ENCODE results near the gene ECHDC3. TPM values are rescaled to one million over a fixed set of nuclear protein-coding genes. Genes with fewer than 3 reads are reported as not detected.

ECHDC3 gene
- total and polyA plus RNA-seq, 2 of the 8 experiments (the other 6 are each of a cell fraction or from before 2014, with no cell fraction given), result 15.6 to 19.9 TPM

DNA sequence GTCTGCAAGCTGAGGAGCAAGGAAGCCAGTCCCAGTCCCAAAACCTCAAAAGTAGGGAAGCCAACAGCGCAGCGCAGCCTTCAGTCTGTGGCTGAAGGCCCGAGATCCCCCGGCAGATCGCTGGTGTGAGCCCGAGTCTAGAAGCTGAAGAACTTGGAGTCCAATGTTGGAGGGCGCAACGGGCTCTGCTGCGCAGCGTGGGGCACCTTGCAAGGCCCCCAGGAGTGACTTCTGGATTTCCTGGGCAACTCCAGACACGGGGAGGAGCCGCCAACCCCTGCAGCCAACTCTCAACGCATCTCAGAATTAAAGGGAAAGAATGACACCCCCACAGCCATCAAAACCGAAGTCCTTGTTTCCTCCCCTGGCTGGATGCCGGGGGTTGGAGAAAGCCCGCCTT, 62.2 kb downstream of the ECHDC3 start (continued):
- TF ChIP-seq SP1 (IDR thresholded peaks at IDR 0.05; ENCODE audit: low read depth, low read length) (no peak), BCL11A (IDR thresholded peaks at IDR 0.05; ENCODE audit: low read depth in 2 of 2, low read length in 2 of 2) (no peak), KDM5A (IDR thresholded peaks at IDR 0.05; ENCODE audit: low read length) (no peak), ASH2L (IDR thresholded peaks at IDR 0.05; ENCODE audit: low read length) (no peak), RXRA (IDR thresholded peaks at IDR 0.05; ENCODE audit: insufficient read depth, low read depth, low read length) (no peak)

Measured in H1 (cell line).